ENCODE data around the gene OR4P4.

- TF ChIP-seq CTCF (IDR thresholded peaks at IDR 0.05) (no peak), POLR2A (IDR thresholded peaks at IDR 0.05) (no peak)
These were observed 34.5 kb downstream of the OR4P4 start for GRCh38 chr11:55669376-55669775.

All from Peyer's patch (tissue), 4 donors.